HG02678 (cell line): Measurements from ENCODE around the gene CCS.
"Not testable (repeated sequence)": the region's sequence is repeated elsewhere in the genome, so short reads cannot be mapped to it uniquely, and the experiment has no call there.

Experiments used
- ATAC-seq: cut with Tn5 transposase; IDR thresholded peaks from one replicate; pipeline ENCODE4 v1.9.1; 2021; ENCODE audit warnings: mild to moderate bottlenecking, moderate library complexity; ENCODE audit not compliant: unreplicated experiment

The CCS gene

GRCh38 chr11:66561178-66561974, 31.6 kb upstream of the CCS start:
- ATAC-seq = no peak

- ATAC-seq = no peak
Observed at GRCh38 chr11:66561975-66562248, 31.1 kb upstream of the CCS start.

GRCh38 chr11:66562275-66562674, 30.7 kb upstream of the CCS start:
- ATAC-seq = no peak

GRCh38 chr11:66562907-66563583, 29.9 kb upstream of the CCS start:
- no peak for ATAC-seq

GRCh38 chr11:66563832-66564231, 29.2 kb upstream of the CCS start:
- no peak for ATAC-seq

GRCh38 chr11:66564538-66564937, 28.4 kb upstream of the CCS start:
- ATAC-seq = no peak

GRCh38 chr11:66564984-66565383, 28.0 kb upstream of the CCS start:
- no peak for ATAC-seq

GRCh38 chr11:66566221-66566620, 26.8 kb upstream of the CCS start:
- no peak for ATAC-seq

- ATAC-seq = no peak
Observed at GRCh38 chr11:66567787-66568123, 25.2 kb upstream of the CCS start.

- ATAC-seq = no peak
Observed at GRCh38 chr11:66568124-66568916, 24.7 kb upstream of the CCS start, which contains the start of gene CTSF. CTSF (minus strand) TSS chr11:66568606; CDS start chr11:66568486, 120 bp downstream.

GRCh38 chr11:66569076-66569475, 23.9 kb upstream of the CCS start:
- ATAC-seq = no peak

GRCh38 chr11:66570079-66570849, 22.7 kb upstream of the CCS start:
- no peak for ATAC-seq

GRCh38 chr11:66570850-66571180, 22.2 kb upstream of the CCS start:
- no peak for ATAC-seq

GRCh38 chr11:66579017-66579606, 13.9 kb upstream of the CCS start:
- no peak for ATAC-seq

- no peak for ATAC-seq
Observed at GRCh38 chr11:66580803-66581202, 12.2 kb upstream of the CCS start.

GRCh38 chr11:66581261-66581660, 11.7 kb upstream of the CCS start:
- no peak for ATAC-seq

- not testable (repeated sequence) for ATAC-seq
Observed at GRCh38 chr11:66582565-66583147, 10.3 kb upstream of the CCS start.

- not testable (repeated sequence) for ATAC-seq
Observed at GRCh38 chr11:66585447-66585846, 7.5 kb upstream of the CCS start.

- ATAC-seq = no peak
Observed at GRCh38 chr11:66586136-66586535, 6.8 kb upstream of the CCS start.

GRCh38 chr11:66589315-66589714, 3.7 kb upstream of the CCS start:
- ATAC-seq = not testable (repeated sequence)
